ENCODE measurements around the gene NPC1.
"Not testable (repeated sequence)": the region's sequence is repeated elsewhere in the genome, so short reads cannot be mapped to it uniquely, and the experiment has no call there.

Gene NPC1

GRCh38 chr18:23614413-23614812 lies 28.1 kb upstream of the NPC1 start:
- no peaks in the 10 kb centered on the region for H3K27me3 ChIP-seq
- H3K36me3 ChIP-seq = no peaks in the 10 kb centered on the region
- no peaks in the 10 kb centered on the region for H3K9me3 ChIP-seq
- no peak overlapping the region for H3K4me3 ChIP-seq (ENCODE audit: low read depth, low read length)
- no peaks in the 10 kb centered on the region for H3K4me1 ChIP-seq
- TF ChIP-seq CTCF (IDR thresholded peaks at IDR 0.05; ENCODE audit: low read depth, low read length) = no peak
- no peak for DNase-seq

GRCh38 chr18:23613091-23613475 lies 26.8 kb upstream of the NPC1 start:
- not testable (repeated sequence) for DNase-seq; H3K4me1 ChIP-seq; H3K27me3 ChIP-seq; H3K9me3 ChIP-seq; H3K4me3 ChIP-seq (ENCODE audit: low read depth, low read length); H3K36me3 ChIP-seq

- Histone ChIP-seq H3K27me3 (no peaks in the 10 kb centered on the region), H3K36me3 (no peaks in the 10 kb centered on the region), H3K9me3 (no peaks in the 10 kb centered on the region), H3K4me1 (no peaks in the 10 kb centered on the region), H3K4me3 (ENCODE audit: low read depth, low read length) (no peak overlapping the region)
- no peak for DNase-seq
- no peak for TF ChIP-seq CTCF (IDR thresholded peaks at IDR 0.05; ENCODE audit: low read depth, low read length)
These were observed 26.3 kb upstream of the NPC1 start for GRCh38 chr18:23612434-23613090.

DNA sequence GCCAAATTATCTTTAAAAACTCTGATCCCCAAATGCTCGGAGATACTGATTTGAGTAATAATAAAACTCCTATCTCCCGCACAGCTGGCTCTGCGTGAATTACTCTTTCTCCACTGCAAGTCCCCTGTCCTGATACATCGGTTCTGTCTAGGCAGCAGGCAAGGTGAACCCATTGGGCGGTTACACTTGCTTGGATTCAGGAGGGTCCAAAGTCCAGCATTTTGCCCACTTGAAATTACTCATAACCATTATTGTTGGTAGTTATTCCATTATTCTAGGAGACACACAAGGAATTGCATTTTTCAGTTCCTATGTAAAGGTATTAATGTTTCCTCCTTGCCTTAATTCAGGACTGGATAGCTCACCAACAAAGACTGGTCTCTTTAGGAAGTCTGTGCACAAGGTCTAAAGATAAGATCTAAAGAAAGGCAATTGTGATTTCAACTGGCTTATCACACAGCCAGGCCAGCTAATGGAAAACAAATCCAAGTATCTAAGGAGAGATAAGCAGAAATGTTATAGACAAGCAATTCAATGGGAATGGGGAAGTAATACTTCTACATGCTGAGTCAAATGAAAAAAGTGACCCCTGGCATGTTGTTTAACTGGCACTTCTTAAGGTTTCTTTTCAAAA lies 23.2 kb upstream of the NPC1 start:
- Histone ChIP-seq H3K9me3 (no peaks in the 10 kb centered on the region), H3K36me3 (no peaks in the 10 kb centered on the region), H3K4me1 (no peaks in the 10 kb centered on the region), H3K4me3 (ENCODE audit: low read depth, low read length) (no peak overlapping the region), H3K27me3 (no peaks in the 10 kb centered on the region)
- no peak for TF ChIP-seq CTCF (IDR thresholded peaks at IDR 0.05; ENCODE audit: low read depth, low read length)
- DNase-seq = no peak

GRCh38 chr18:23608211-23608610 lies 21.9 kb upstream of the NPC1 start:
- H3K9me3 ChIP-seq = no peaks in the 10 kb centered on the region
- DNase-seq = no peak
- no peaks in the 10 kb centered on the region for H3K4me1 ChIP-seq
- no peaks in the 10 kb centered on the region for H3K27me3 ChIP-seq
- no peak overlapping the region for H3K4me3 ChIP-seq (ENCODE audit: low read depth, low read length)
- no peaks in the 10 kb centered on the region for H3K36me3 ChIP-seq
- TF ChIP-seq CTCF (IDR thresholded peaks at IDR 0.05; ENCODE audit: low read depth, low read length) = no peak

GRCh38 chr18:23605941-23606340 lies 19.6 kb upstream of the NPC1 start:
- Histone ChIP-seq H3K4me3 (ENCODE audit: low read depth, low read length) (no peak overlapping the region), H3K4me1 (no peaks in the 10 kb centered on the region), H3K27me3 (no peaks in the 10 kb centered on the region), H3K36me3 (no peaks in the 10 kb centered on the region), H3K9me3 (no peaks in the 10 kb centered on the region)
- no peak for TF ChIP-seq CTCF (IDR thresholded peaks at IDR 0.05; ENCODE audit: low read depth, low read length)
- DNase-seq = no peak
